GM19193 (cell line): Measurements from ENCODE around the gene OR1S2.
"Not testable (repeated sequence)": the region's sequence is repeated elsewhere in the genome, so short reads cannot be mapped to it uniquely, and the experiment has no call there.

Experiments used
- POLR2A ChIP-seq: IDR thresholded peaks from 4 replicates; pipeline ENCODE4 v1.6.1; 2011; ENCODE audit not compliant: insufficient read depth, insufficient read length; ENCODE audit errors: extremely low read depth

The OR1S2 gene, protein sequence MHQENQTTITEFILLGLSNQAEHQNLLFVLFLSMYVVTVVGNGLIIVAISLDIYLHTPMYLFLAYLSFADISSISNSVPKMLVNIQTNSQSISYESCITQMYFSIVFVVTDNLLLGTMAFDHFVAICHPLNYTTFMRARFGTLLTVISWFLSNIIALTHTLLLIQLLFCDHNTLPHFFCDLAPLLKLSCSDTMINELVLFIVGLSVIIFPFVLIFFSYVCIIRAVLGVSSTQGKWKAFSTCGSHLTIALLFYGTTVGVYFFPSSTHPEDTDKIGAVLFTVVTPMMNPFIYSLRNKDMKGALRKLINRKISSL

DNA sequence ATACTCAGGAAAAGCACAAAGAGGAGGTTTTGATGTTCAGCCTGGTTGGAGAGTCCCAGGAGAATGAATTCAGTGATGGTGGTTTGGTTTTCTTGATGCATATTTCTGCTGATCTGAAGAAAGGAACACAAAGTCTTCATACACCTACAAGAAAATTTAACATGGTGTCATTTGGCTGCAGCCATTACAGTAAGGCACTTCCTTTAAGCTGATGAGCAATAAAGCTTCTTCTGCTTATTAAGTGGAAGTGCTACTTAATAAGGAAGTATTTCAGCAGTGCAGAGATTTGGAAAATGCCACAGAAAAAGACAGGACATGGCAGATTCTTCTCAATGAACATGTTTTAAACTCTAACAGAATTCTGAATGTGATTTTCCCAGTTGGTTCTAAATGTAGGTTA lies at the start of gene OR1S2:
TSS of gene OR1S2 (minus strand) at position 101 of the 400 bp plus-strand sequence. CDS start at position 101, 0 bp downstream.
- no peak for TF ChIP-seq POLR2A

DNA sequence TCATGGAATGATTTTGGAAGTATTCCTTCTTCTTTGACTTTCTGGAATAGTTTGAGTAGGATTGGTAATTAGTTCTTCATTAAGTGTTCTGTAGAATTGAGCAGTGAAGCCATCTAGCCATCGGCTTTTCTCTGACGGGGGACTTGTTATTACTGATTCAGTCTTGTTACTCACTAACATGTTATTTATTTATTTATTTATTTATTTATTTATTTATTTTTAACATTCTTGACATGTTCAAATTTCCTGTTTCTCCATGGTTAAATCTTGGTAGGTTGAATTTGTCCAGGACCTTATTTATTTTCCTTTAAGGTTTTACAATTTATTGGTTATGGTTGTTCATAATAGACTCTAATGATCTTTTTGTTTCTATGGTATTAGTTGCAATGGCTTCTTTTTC lies 40.0 kb upstream of the OR1S2 start:
- no peak for TF ChIP-seq POLR2A

- no peak for TF ChIP-seq POLR2A
Measured at GRCh38 chr11:58227956-58228615, 24.1 kb upstream of the OR1S2 start.

GRCh38 chr11:58222721-58223120 lies 18.8 kb upstream of the OR1S2 start:
- TF ChIP-seq POLR2A, result no peak

- TF ChIP-seq POLR2A, result no peak
Measured at GRCh38 chr11:58216476-58216875, 12.5 kb upstream of the OR1S2 start.

DNA sequence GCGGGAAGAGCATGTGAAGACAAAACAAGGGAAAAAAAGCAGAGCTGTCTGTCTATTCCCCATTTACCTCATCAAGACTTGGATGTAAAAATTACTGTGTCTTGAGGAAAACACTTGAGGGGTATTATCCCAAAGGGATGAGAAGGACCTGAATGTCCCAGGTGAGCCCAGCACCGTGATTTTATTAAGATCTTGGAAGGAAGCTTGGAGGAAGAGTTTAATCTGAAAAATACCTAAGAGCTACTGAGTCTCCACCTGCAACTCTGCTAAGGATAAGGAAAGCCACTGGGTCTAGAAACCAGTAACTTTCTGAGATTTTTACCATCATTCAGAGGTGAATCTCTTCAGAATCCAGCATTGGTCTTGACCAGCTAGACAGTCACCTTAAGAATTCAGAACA lies 8.5 kb upstream of the OR1S2 start, which contains the start of gene OR1S1:
TSS of gene OR1S1 (plus strand) at position 301 of the 400 bp plus-strand sequence.
- TF ChIP-seq POLR2A, result not testable (repeated sequence)

DNA sequence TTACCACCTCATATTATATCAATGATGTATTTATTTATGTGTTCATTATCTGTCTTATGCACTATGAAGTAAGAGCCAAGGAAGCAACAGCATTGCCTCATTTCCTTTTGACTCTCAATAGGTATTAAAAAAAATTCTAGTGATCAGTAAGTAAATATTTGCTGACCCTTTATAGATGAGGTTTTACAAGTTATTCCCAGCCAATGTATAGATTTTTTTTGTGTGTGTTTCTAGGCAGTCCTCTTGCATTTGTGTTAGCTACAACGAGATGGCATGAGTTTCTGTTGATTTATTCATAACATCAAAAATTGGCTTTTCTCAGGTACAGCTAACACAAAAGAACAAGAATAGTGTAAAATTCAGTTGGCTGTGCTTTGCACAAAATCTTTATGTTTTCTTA lies 4.7 kb downstream of the OR1S2 start:
- TF ChIP-seq POLR2A, result no peak

- no peak for TF ChIP-seq POLR2A
Measured at GRCh38 chr11:58195939-58196338, 8.0 kb downstream of the OR1S2 start.

DNA sequence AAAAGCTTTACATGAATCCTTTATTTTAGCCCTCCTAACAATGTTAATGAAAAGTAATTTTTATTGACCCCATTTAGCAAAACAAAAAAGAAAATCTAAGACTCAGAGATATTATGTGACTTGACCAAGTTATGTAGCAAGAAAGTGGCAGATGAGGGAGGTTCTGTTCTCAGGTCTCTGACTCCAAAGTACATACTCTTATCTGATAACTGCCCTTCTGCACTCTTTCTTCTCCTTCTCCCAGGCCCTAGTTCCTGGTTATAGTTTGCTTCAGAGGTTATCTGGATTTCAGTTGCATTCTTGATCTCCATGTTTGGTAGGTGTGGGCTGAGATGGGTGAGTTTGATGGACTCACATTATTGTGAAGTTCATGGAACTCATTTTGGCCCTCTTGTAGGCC lies 10.6 kb downstream of the OR1S2 start:
- TF ChIP-seq POLR2A, result no peak

GRCh38 chr11:58192229-58192628 lies 11.7 kb downstream of the OR1S2 start:
- TF ChIP-seq POLR2A, result no peak

DNA sequence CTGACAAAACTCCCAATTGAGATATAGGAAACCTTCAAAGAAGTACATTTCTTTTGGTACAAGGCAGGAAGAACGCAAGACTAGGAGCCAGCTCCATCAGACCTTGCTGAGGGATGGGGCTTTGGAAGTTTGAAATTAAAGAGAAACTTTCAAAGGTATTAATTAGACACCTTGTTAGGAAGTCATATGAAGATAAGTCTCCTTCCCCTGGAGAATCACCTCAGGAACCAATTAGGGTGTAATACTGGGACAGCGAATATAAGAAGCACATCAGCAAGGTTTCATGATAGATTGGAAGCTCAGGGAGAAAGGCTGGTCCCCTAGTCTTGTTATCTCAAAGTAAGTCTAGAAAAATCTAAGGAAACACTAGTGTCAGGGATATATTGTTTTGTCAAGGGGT lies 15.2 kb downstream of the OR1S2 start, which contains the start of gene OR9Q2:
TSS of gene OR9Q2 (plus strand) at position 301 of the 400 bp plus-strand sequence. CDS start 1,421 bp downstream, outside the sequence.
- no peak for TF ChIP-seq POLR2A

- no peak for TF ChIP-seq POLR2A
Measured at GRCh38 chr11:58186938-58187337, 17.0 kb downstream of the OR1S2 start.

GRCh38 chr11:58179648-58180047 lies 24.3 kb downstream of the OR1S2 start:
- no peak for TF ChIP-seq POLR2A

GRCh38 chr11:58178444-58178843 lies 25.5 kb downstream of the OR1S2 start:
- TF ChIP-seq POLR2A, result no peak

- TF ChIP-seq POLR2A, result no peak
Measured at GRCh38 chr11:58177409-58178054, 26.4 kb downstream of the OR1S2 start.

- TF ChIP-seq POLR2A, result no peak
Measured at GRCh38 chr11:58165504-58166106, 38.3 kb downstream of the OR1S2 start.

GRCh38 chr11:58164990-58165389 lies 39.0 kb downstream of the OR1S2 start:
- TF ChIP-seq POLR2A, result no peak
